CD4-positive, alpha-beta T cell treated with Interferon alpha-2 for 1 hour (primary cell): ENCODE results near the gene ITIH5.

Source experiments
- DNase-seq, 2 donors: peaks; one replicate each; pipeline ENCODE4 v3.0.0-alpha.2; 2020 to 2022

Gene ITIH5

DNA sequence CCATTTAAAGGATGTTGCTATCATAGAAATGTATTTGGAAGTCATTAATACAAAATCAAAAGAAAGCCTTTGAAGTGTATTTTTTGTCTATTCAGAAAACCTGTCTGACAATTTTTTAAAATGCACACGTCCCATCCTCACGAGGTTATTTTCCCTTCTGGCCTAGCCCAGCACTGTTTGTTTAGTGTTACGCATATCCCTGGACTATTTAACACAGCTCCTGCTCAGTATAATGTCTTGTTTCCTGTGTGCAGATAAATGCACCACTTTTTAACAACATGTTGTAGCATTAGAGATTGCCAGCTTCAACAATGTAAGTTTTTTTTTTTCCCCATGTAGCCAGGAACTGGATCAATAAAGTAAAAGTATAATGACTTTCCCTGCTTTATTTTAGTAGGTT is 153.3 kb downstream of the ITIH5 start:
- no peak for DNase-seq

DNA sequence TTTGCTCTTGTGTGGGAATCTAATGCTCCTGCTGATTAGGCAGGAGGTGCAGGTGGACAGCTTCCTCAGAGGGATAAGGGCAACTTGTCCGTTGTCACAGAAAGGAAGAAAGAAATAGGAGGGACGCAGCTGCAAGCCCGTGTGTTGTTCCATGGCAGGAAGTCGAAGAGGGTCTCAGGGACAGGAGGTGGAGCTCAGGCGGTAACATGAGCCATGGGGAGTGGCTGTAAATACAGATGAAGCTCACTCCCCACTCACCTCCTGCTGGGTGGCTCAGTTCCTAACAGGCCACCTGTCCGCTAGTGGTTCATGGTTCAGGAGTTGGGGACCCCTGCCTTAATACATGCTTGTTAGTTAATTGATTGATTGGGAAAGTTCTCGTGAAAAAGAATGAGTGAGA is 154.3 kb downstream of the ITIH5 start:
- no peak for DNase-seq

DNA sequence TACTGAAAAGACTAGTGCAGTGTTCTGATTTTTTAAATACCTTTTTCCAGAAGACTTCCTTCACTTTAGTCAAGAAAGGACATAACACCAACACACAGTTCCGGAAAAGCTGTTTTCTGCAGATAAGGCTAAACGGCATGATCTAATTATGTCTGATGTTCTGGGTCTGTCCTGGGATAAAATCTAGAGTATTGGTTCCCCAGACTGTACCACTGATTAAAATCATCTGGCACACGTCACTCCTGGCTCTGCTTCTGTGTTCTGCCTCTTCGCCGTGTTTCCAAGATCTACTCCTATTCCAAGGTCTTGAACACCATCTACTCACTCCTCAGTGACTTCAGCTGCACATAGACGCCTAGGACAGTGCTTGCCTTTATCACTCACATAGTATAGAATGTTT is 155.2 kb downstream of the ITIH5 start:
- no peak for DNase-seq
